HG03159 (cell line): Measurements from ENCODE around the gene ANAPC2.

Experiments
- ATAC-seq: cut with Tn5 transposase; IDR thresholded peaks from one replicate; pipeline ENCODE4 v1.9.1; 2021; ENCODE audit warnings: mild to moderate bottlenecking, moderate library complexity; ENCODE audit not compliant: unreplicated experiment

The ANAPC2 gene

DNA sequence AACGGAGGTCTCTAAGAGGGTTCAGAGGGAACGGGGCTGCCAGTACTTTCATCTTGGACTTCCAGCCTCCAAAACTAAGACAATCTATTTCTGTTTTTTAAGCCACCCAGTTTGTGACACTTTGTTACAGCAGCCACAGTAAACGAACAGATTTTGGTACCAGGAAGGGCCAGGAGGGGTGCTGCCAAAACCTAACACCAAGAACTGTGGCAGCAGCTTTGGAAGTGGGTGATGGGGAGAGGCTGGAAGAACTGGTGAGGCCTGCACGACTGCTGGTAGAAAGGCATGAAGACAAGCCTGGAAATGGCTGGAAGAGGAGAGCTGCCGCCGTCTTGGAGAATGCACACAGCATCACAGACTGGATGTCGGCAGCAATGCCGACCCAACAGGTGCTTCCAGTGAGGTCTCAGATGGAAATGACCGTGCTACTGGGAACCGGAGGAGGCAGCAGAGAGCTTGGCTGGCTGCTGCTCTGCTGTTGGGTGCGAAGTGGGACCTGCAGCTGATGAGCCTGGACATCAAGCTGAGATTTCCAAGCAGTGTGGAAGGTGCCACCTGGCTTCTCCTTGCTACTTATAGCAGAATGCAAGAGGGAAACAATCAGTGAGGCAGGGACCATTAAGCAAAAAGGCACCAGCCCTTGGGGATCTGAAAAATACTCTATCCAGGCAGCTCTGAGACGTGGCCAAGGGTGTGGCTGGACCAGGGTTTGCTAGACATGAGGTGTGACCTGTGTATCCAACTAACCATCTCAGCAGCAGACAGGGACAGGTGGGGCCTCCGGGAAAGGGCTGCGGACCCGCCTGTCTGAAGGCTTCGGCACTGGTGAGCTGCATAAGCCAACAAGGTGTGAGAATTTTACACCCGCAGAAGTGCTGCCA is 11.8 kb downstream of the ANAPC2 start:
- no peak for ATAC-seq

DNA sequence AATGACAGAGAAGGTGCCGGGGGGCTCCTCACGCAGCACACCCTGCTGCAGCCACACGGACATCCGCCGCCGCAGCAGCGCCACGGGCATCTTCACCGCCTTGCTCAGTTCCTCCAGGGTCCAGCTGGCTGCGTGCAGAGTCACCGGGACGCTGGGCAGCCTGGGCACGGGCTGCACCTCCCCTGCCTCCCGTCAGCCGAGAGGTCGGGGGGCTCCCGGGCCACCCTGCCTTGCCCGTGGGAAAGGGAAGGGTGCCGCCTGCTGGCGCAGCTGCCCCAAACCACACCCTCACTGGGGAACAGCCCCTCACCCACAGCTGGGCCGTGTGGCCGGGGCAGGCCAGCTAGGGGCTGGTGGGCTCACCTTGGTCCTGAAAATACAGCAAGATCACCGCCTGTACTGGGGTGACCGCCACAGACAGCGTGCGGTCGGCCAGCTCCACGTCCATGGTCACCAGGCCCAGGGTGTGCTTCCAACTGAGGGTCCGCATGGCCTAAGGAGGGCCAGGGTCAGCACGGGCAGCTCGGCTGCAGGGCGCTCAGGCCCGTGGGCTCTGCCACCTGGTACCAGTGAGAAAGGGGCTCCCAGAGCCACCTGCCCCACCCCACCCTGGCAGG is 12.9 kb downstream of the ANAPC2 start:
- no peak for ATAC-seq

DNA sequence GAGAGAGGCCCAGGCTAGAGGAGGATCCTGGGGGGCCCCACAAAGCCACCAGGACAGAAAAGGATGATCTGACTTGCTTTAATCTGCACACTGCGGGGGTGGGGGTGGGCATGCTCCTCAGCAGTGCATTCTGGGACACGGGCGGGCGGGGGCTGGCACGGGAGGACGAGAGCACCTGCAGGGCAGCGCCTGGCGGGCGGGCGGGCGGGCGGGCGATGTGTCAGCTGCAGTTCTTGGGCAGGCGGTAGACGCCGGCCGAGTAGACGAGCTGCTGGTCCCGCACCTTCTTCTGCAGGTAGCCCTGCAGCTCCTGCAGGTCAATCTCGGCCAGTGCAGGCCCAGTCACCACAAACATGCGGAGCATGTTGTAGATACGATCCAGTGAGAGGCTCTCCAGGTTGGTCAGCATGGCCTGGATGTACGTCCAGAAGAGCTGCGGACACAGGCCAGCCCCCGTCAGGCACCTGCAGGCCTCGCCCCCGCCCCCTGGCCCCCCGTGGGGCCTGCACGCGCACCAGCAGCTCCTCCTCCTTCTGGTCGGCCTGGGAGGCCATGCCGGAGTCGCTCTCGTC is 13.6 kb downstream of the ANAPC2 start:
- ATAC-seq = no peak

DNA sequence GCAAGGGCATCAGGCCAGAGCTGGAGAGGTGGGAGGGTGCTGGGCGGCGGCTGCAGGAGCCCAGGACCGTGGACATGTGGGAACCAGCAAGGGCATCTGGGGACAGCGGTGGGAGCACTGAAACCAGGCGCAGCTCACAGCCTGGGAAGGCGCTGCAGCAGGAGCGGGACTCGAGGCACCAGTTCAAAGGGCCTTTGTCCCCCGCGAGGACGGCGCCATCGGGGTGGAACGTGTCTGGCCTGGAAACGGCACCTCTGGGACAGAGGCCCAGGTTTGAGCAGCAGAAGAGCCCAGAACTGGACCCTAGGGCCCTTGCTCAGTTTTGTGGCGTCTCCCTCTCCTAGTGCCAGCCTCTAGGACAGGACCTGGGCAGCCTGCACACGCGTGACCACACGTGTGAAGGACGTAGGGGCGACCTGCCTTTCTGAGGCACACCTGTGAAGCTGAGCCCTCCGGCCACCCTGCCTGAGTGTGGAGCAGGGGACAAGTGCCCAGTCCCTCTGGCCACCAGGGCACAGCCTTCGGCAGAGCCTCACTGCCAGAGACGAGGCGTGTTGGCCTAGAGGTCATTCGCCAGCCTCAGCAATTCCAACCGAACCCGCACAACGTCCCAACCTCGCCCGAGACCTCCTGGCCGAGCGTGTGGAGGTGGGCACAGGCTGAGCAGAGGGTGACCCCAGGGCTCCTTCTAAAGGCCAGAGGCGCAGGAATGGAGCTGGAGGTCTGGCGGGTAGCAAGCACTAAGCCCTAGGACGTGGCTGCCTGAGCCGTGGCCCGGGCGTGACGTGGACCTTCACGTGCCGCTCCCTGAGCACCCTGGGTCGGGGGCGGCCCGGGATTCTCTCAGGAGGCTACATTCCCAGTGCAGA is 14.3 kb downstream of the ANAPC2 start:
- ATAC-seq = no peak

DNA sequence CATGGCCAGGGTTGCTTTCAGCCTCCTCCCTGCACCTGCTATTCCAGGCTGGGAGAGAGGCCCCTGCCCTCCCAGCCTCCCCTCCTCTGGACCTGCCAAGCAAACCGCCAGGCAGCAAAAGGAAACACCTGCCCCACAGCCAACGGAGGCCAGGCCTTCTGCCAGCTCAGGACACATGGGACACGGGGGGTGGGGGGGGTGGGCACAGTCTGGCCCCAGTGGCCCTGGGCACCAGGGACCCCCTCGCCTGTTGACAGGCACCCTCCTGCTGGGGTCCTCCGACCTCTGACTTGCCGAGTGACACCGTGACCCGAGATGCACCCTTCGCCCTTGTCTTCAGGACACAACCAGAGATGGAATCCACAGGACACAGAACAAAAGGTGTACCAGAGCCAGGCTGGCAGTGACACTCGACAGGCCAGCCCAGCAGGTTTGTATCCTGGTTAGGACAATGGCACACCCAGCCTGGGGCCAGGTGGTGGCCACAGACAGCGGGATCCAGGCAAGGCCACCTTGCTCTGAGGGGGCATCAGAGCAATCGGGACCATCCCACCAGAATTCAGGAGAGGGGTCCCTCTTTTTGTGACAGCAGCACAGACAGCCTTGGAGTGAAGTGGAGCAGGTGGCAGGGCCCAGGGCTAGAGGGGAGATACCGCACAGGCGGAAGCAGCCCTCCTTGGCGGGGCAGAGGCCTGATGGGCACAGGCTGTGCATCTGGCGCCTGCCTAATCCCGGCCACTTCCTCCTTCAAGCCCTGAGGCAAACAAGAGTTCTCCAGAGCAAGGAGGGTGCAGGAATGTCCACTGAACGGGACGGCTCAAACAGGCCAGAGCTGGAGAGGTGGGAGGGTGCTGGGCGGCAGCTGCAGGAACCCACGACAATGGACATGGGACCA is 15.2 kb downstream of the ANAPC2 start:
- ATAC-seq = no peak

DNA sequence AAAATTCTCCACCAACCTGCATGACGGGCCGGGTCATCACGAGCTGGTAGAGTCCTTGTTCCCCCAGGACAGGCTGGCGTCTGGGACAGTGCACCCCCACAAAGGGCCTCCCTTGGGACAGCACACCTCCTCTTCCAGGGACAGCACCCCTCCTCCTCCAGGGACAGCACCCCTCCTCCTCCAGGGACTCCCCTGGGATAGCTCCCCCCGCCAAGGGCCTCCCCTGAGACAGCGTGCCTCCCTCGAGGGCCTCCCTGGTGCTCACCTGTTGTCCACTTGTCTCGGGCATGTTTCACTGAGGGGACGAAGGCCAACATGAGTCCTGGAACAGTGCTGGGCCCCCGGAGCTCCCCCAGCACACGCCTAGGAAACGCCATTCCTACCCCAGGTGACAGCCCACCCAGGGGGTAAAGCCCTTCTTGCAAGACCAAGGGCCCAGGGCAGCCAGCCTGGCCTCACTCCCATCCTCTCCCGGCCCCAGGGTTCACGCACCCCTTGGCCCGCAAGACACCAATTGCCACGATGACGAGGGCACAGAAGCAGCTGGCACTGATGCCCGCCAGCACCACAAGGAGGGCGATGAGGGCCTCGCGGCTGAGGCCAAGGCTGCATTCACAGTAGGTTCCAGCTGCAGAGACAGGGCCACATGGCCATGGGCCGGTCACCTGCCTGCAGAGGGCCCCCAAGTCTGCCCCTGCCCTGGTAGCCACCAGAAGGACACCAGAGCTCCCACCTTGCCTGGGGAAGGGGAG is 17.0 kb downstream of the ANAPC2 start:
- no peak for ATAC-seq

DNA sequence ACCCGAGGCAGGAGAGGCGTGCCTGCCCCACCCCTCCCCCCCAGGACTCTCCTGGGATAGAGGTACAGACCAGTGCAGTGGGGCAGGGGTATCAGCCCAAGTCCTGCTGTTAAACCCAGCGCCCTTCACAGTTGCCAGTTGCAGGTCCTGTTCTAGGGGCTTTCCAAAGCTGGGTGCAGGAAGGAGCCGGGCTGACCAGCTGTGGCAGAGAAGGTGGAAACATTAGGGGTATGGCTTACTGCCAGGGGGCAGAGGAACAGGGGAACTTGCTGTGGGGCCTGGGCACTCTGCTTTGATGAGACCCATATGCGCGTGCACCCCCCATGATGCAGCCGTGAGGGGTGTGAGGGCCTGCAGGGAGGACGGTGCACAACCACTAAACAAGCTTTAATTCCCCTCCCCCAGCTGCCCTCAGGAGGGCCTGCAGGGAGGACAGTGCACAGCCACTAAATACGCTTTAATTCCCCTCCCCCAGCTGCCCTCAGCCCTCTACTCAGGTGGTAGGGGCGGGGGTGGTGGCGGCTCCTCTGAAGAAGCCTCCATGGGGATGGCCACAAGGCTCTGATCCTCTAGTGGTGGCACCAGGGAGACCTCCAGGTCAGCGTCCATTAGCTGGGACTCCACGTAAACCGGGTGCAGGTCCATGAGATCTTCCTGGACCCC is 17.7 kb downstream of the ANAPC2 start:
- no peak for ATAC-seq

DNA sequence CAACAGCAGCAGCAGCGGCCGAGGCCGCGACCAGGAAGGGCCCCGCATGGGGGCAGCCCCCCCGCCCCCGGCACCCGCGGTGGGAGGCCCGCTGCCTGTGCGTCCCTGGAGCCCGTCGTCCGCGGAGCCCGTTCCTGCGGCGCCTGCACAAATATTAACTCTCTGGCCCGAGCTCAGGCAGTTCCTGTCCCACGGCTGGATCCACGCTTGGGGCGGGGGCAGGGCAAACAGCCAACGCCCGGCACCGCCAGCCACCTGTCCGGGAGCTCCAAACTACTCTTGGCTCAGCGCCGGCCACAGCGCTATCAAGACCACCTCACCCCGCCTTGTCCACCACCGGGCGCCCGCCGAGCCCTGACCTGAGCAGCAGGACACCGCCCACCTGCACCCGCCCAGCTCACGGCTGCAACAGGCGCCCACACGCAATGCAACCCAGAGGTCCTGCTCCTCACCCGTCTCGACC is 18.4 kb downstream of the ANAPC2 start, which contains the start of gene LRRC26:
TSS of gene LRRC26 (minus strand) at position 156 of the 463 bp plus-strand sequence. CDS start at position 48, 108 bp downstream.
- ATAC-seq = no peak

DNA sequence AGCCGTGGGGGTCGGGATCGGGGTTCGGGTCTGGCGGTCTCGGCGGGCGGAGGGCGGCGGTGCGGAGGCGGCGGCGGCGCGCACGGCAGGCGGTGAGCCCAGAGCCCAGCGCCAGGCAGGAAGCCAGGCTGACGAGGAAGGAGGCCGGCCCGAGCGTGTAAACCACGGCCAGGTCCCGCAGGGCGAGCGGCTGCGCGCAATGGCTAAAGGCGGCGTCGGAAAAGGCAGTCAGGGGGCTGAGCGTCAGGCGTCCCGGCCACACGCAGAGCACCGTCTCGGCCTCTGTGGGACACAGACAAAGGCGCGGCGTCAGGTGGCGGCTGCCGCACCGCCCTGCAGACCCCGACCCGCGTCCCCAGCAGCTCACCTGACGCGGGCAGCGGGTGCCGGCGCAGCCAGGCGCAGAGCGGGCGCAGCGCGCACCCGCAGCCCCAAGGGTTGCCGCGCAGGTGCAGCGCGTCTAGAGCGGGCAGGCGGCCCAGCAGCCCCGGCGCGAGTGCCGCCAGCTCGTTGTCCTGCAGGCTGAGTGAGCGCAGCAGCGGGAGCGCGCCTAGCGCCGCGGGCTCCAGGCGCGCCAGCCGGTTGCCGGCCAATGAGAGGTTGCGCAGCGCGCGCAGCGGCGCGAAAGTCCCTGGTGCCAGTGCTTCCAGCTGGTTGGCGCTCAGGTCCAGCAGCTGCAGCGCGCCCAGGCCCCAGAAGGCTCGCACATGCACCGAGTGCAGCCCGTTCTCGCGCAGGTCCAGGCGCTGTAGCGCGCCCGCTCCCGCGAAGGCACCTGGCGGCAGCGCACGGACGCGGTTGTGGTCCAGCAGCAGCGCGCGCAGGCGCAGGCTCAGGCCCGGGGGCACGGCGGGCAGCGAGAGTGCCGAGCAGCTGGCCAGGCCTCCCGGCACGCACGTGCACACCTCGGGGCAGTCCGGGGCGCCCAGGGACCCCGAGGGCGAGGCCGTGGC is 19.2 kb downstream of the ANAPC2 start:
- no peak for ATAC-seq

DNA sequence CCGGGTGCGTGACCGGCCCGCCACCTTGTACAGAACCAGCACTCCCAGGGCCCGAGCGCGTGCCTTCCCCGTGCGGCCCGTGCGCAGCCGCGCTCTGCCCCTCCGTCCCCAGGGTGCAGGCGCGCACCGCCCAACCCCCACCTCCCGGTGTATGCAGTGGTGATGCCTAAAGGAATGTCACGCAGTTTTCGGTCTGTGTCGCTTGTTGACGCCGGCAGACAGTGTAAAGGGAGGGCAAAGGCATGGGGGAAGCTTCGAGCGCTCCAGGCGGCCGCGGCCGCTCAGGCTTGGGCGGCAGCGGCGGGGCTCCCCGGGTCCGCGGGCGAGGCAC is 19.8 kb downstream of the ANAPC2 start:
- ATAC-seq = no peak

DNA sequence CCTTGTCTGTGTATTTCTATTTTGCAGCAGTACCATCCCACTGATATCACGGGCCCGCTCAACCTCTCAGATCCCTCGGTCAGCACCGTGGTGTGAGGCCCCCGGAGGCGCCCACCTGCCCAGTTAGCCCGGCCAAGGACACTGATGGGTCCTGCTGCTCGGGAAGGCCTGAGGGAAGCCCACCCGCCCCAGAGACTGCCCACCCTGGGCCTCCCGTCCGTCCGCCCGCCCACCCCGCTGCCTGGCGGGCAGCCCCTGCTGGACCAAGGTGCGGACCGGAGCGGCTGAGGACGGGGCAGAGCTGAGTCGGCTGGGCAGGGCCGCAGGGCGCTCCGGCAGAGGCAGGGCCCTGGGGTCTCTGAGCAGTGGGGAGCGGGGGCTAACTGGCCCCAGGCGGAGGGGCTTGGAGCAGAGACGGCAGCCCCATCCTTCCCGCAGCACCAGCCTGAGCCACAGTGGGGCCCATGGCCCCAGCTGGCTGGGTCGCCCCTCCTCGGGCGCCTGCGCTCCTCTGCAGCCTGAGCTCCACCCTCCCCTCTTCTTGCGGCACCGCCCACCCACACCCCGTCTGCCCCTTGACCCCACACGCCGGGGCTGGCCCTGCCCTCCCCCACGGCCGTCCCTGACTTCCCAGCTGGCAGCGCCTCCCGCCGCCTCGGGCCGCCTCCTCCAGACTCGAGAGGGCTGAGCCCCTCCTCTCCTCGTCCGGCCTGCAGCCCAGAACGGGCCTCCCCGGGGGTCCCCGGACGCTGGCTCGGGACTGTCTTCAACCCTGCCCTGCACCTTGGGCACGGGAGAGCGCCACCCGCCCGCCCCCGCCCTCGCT is 20.4 kb downstream of the ANAPC2 start:
- ATAC-seq = no peak

DNA sequence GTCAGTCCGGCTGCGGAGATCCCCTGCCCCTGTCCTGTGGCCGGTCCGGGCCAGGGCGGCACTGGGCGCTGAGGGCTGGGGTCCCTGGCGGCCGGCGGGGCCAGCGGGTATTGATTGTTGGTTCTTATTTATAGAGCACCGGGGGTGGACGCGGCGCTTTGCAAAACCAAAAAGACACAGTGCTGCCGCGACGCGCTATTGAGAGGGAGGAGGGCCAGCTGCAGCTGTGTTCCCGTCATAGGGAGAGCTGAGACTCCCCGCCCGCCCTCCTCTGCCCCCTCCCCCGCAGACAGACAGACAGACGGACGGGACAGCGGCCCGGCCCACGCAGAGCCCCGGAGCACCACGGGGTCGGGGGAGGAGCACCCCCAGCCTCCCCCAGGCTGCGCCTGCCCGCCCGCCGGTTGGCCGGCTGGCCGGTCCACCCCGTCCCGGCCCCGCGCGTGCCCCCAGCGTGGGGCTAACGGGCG is 21.0 kb downstream of the ANAPC2 start:
- no peak for ATAC-seq

DNA sequence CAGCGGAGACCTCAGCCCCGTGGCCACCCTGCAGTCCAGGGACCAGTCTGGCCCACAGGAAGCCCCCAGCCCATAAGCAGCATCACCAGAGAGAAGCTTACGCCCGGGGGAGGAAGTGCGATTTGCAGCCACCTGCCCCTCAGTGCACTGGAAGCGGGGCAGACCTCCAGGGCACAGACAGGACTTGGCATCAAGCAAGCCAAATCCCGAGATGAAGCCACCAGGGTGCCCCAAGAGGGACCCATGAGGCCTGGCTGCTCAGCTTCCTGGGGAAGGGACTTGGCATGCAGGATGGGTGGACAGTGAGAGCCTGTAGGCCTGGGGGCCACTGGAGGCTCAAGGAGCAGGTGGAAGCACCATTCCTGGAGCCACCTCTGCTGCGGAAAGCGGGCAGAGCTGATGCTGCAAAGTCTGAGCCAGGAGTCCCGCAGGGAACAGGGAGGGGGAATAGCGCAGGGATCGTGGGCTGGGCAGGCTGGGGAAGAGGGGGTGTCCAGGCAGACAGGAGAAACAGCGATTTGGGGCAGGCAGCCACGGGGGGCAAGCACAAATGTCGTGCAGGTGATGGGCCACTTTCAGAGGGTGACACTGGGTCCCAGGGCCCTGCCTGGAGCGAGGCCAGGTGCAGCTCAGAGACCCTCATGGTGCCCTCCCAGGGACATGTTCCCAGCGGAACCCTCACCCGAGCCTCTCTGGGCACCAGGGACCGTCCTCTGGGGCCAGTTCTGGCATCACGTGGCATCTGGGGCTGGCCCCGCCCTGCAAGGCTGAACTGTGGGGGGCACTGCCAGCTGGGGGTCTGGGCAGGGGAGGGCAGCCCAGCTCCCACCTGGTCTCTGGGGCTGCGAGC is 21.8 kb downstream of the ANAPC2 start:
- ATAC-seq = no peak

DNA sequence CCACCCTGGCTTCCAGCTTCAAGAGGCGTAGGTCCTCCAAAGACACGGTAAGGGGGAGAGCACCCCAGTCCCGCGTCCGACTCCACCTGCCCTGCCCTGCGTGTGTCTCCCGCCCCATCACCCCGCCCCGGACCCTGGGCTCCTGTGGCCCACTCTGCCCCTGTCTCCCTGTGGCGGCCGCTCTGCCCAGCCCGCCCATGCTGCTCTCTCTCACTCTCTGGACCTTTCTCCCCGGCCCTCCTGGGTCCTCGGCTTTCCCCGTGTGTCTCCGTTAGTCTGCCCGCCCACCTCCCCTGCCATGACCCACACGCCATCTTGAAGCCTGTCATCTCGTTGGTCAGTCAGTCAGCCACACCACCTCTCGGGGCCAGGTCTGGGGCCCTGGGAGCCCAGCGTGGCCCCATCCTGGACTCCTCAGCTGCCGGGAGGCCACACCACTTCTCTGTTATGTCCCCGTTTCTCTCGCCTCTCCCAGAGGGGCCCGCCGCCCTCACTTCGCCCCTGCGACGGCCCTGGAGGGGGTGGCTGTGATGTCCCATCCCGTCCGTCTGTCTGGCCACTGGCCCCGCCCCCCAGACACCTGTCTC is 23.0 kb downstream of the ANAPC2 start:
- no peak for ATAC-seq
